Ishikawa (cell line): ENCODE data around the gene FBXL20.

Experiments used
- CEBPB ChIP-seq: IDR thresholded peaks from 2 replicates; pipeline ENCODE4 v1.6.1; 2012
- CREB1 ChIP-seq: IDR thresholded peaks from 2 replicates; pipeline ENCODE4 v1.6.1; 2012; ENCODE audit warnings: low read depth
- EGR1 ChIP-seq: IDR thresholded peaks from 2 replicates; pipeline ENCODE4 v1.6.1; 2012
- FOXM1 ChIP-seq: IDR thresholded peaks from 2 replicates; pipeline ENCODE4 v1.6.1; 2012; ENCODE audit warnings: low read depth, borderline replicate concordance
- MAX ChIP-seq: IDR thresholded peaks from 2 replicates; pipeline ENCODE4 v1.6.1; 2012
- NFIC ChIP-seq: IDR thresholded peaks from 2 replicates; pipeline ENCODE4 v1.6.1; 2012
- RAD21 ChIP-seq: IDR thresholded peaks from 2 replicates; pipeline ENCODE4 v1.6.1; 2012; ENCODE audit warnings: low read depth
- REST ChIP-seq: IDR thresholded peaks from 2 replicates; pipeline ENCODE4 v1.6.1; 2012; ENCODE audit warnings: low read depth, mild to moderate bottlenecking
- TAF1 ChIP-seq: IDR thresholded peaks from 2 replicates; pipeline ENCODE4 v1.6.1; 2012; ENCODE audit warnings: low read depth, mild to moderate bottlenecking
- TCF12 ChIP-seq: IDR thresholded peaks from 2 replicates; pipeline ENCODE4 v1.6.1; 2012; ENCODE audit warnings: low read depth
- TEAD4 ChIP-seq: IDR thresholded peaks from 2 replicates; pipeline ENCODE4 v1.6.1; 2012
- USF1 ChIP-seq: IDR thresholded peaks from 2 replicates; pipeline ENCODE4 v1.6.1; 2012
- YY1 ChIP-seq: IDR thresholded peaks from 2 replicates; pipeline ENCODE4 v1.6.1; 2012; ENCODE audit warnings: low read depth
- ZBTB7A ChIP-seq: IDR thresholded peaks from 2 replicates; pipeline ENCODE4 v1.6.1; 2012; ENCODE audit warnings: low read depth

FBXL20 gene

GRCh38 chr17:39205112-39205526, 196.3 kb downstream of the FBXL20 start:
- TF ChIP-seq NFIC (no peak), EGR1 (no peak), TEAD4 (no peak), ZBTB7A (no peak), MAX (no peak), CEBPB (no peak), TAF1 (no peak), RAD21 (no peak), REST (no peak), USF1 (no peak), TCF12 (no peak), YY1 (no peak), FOXM1 (no peak), CREB1 (no peak)

- TF ChIP-seq RAD21 (no peak), TAF1 (no peak), YY1 (no peak), MAX (no peak), CREB1 (no peak)
These were observed 197.2 kb downstream of the FBXL20 start for GRCh38 chr17:39204245-39204644.
